RWPE2 (cell line): ENCODE results near the gene CPS1.

Source experiments
- ATAC-seq: fragments of 200-7000 bp; cut with Tn5 transposase; 3 replicates; pipeline ENCODE4 v1.9.1; 2021; ENCODE audit warnings: low read depth
- DNase-seq: peaks from one replicate; pipeline ENCODE4 v3.0.0-alpha.2; 2020; ENCODE audit warnings: low spot score
- H3K27ac ChIP-seq: fragments of 450-650 bp; 2 replicates; pipeline ENCODE4 v1.5.1; 2017; ENCODE audit warnings: mild to moderate bottlenecking; ENCODE audit not compliant: poor library complexity, severe bottlenecking
- H3K27me3 ChIP-seq: fragments of 250-450 bp; sonication (Bioruptor Pico); 2 replicates; pipeline ENCODE4 v1.5.1; 2021; ENCODE audit warnings: mild to moderate bottlenecking, moderate library complexity; ENCODE audit not compliant: insufficient read depth, poor library complexity, severe bottlenecking
- H3K36me3 ChIP-seq: fragments of 250-450 bp; sonication (Bioruptor Pico); 2 replicates; pipeline ENCODE4 v1.5.1; 2020; ENCODE audit warnings: low read depth, mild to moderate bottlenecking, moderate library complexity
- H3K4me1 ChIP-seq: fragments of 250-450 bp; sonication (Bioruptor Pico); 2 replicates; pipeline ENCODE4 v1.5.1; 2021; ENCODE audit warnings: mild to moderate bottlenecking, moderate library complexity; ENCODE audit not compliant: insufficient read depth, poor library complexity, severe bottlenecking
- H3K4me3 ChIP-seq: fragments of 250-450 bp; sonication (Bioruptor Pico); 2 replicates; pipeline ENCODE4 v1.5.1; 2021; ENCODE audit warnings: mild to moderate bottlenecking, moderate library complexity; ENCODE audit not compliant: severe bottlenecking
- H3K9me3 ChIP-seq: fragments of 250-450 bp; sonication (Bioruptor Pico); 2 replicates; pipeline ENCODE4 v1.5.1; 2021; ENCODE audit warnings: mild to moderate bottlenecking, moderate library complexity; ENCODE audit not compliant: severe bottlenecking
- TF ChIP-seq, protein P1 (sequence below): fragments of 450-650 bp; IDR thresholded peaks from one replicate; pipeline ENCODE4 v1.5.1; 2017; ENCODE audit warnings: mild to moderate bottlenecking, moderate library complexity; ENCODE audit not compliant: poor library complexity, severe bottlenecking

Gene CPS1

DNA sequence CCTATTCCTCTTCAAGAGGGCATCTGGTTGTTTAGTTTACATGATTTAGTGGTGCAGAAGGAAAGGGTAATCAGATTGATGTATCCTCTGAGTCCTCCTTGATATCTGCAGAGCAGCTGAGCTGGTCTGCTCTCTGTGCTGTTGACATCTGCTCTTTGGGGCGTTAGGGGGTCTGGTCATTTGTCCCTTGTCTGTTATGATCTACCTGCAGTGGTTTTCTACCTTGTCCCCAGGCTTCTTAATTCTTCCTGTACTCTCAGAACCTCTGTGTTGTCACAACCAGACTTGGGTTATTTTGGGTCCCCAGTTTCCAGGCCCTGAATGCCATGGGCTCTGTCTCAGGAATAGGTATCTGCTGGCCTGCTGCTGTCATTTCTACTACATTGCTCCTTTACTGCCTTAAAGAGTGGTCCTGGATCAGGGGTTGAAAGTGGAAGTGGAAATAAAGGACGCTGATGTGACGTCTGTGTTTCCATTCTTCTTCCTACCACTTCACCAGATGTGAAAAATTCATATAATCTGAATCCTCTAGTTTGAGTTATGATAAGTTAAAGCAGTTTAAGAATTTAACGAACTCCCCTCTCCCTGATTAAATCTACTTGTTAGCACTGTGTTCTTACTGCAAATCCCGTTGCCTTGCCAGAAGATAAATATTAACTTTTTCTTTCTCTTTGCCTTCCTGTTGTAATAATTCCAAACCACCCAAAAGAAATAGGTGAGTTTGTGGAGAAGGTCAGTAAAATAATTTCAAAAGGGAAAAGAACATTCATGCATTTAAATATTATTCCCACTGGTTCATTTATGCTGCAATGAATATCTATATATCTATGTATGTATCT is 16.6 kb upstream of the CPS1 start:
- TF ChIP-seq, protein P1, sequence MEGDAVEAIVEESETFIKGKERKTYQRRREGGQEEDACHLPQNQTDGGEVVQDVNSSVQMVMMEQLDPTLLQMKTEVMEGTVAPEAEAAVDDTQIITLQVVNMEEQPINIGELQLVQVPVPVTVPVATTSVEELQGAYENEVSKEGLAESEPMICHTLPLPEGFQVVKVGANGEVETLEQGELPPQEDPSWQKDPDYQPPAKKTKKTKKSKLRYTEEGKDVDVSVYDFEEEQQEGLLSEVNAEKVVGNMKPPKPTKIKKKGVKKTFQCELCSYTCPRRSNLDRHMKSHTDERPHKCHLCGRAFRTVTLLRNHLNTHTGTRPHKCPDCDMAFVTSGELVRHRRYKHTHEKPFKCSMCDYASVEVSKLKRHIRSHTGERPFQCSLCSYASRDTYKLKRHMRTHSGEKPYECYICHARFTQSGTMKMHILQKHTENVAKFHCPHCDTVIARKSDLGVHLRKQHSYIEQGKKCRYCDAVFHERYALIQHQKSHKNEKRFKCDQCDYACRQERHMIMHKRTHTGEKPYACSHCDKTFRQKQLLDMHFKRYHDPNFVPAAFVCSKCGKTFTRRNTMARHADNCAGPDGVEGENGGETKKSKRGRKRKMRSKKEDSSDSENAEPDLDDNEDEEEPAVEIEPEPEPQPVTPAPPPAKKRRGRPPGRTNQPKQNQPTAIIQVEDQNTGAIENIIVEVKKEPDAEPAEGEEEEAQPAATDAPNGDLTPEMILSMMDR: no peak
- H3K4me1 ChIP-seq: no peaks in the 10 kb centered on the region
- H3K9me3 ChIP-seq: no peaks in the 10 kb centered on the region

DNA sequence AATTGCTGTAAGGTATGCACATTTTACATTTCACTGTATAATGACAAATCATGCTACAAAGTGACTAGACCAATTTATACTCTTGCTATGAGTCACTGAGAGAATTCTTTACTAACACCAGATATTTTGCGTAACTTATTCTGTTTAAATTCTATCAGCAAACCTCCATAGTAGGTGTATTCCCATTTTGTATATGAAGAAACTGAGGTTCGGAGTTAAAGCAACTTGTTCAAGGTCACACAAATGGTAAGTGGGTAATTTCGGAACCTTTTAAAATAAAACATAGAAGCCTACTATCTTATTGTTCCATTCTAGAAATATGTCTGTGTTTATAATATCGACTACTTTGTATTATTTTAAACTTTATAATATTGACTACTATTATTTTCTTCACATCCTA is 15.9 kb upstream of the CPS1 start:
- Histone ChIP-seq H3K4me3 (no peak overlapping the region), H3K27ac (no peak overlapping the region), H3K36me3 (no peaks in the 10 kb centered on the region), H3K4me1 (no peaks in the 10 kb centered on the region), H3K9me3 (no peaks in the 10 kb centered on the region), H3K27me3 (no peaks in the 10 kb centered on the region)
- DNase-seq: no peak
- TF ChIP-seq, protein P1: no peak
- no peak for ATAC-seq

More for the DNA sequence above, 16.6 kb upstream of the CPS1 start:
- H3K4me3 ChIP-seq: no peak overlapping the region
- H3K36me3 ChIP-seq: no peaks in the 10 kb centered on the region
- no peak for ATAC-seq
- no peak for DNase-seq
- H3K27ac ChIP-seq: no peak overlapping the region
- H3K27me3 ChIP-seq: no peaks in the 10 kb centered on the region

DNA sequence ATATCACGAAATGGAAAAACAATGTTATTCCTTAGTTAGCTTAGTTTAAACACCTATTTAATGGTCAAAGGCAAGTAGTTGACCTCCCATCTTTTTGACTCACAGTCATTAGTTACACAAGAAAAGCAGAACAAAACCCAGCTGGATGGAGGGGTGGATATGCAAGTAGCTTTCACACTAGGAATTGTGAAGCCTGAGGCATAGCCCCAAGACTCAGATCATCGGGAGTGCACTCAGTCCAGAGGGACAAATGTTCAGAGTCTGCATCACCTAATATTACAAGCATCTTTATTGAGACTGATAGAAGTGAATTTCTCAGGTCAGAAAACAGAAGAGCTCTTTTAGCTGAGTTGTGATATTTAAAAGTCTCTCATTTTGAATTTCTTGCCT is 15.5 kb upstream of the CPS1 start:
- no peaks in the 10 kb centered on the region for H3K36me3 ChIP-seq
- H3K27ac ChIP-seq: no peak overlapping the region
- H3K9me3 ChIP-seq: no peaks in the 10 kb centered on the region
- DNase-seq (no peak), ATAC-seq (no peak)
- H3K27me3 ChIP-seq: no peaks in the 10 kb centered on the region
- TF ChIP-seq, protein P1: no peak
- H3K4me3 ChIP-seq: no peak overlapping the region
- H3K4me1 ChIP-seq: no peaks in the 10 kb centered on the region

DNA sequence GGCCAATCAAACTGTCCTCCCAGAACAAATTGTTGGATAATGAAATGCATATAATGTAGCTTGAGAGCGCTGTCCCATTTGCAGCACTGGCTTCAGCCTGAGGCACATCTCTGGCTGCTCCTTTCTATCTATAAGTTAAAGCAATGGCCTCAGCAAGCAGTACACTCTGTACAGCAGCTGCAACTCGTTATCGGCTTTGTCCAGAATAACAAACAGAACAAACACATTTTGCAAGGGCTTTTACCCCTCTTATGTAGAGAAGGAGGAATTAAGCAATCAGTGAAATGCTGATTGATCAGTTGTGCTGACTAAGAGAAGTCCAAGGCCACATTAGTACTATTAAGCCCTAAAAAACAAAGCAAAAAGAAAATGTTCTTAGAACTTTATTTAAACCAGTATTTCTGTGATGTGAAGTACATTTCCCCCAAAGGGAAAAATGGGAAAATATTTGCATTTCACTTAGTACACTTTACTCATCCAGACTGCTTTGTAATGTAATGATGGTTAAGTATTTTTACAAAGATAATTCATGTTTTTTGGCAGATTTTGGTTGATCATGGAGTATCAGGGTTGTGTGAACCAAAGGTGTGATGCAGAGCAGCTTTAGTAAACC is 15.0 kb upstream of the CPS1 start:
- Histone ChIP-seq H3K4me1 (no peaks in the 10 kb centered on the region), H3K4me3 (no peak overlapping the region), H3K36me3 (no peaks in the 10 kb centered on the region), H3K27me3 (no peaks in the 10 kb centered on the region), H3K27ac (no peak overlapping the region), H3K9me3 (no peaks in the 10 kb centered on the region)
- DNase-seq (no peak), ATAC-seq (no peak)
- TF ChIP-seq, protein P1: no peak
